Skin epidermis (tissue), 12 donors: ENCODE data around the gene TEX29.

ENCODE experiments used
- H3K27ac ChIP-seq, 21 experiments: fragments of 200-600 bp; sonication (generic) in 11 of 21; one replicate each; pipeline ENCODE4 v1.5.0; 2020; ENCODE audit warnings: mild to moderate bottlenecking in 3 of 21, inconsistent platforms in 2 of 21, moderate library complexity in 2 of 21
- H3K4me3 ChIP-seq, 7 experiments: fragments of 200-600 bp; sonication (generic) in 2 of 7; one replicate each; pipeline ENCODE4 v1.5.0; 2020; ENCODE audit warnings: inconsistent platforms in 2 of 7, mild to moderate bottlenecking in 2 of 7, moderate library complexity in 1 of 7

The TEX29 gene

DNA sequence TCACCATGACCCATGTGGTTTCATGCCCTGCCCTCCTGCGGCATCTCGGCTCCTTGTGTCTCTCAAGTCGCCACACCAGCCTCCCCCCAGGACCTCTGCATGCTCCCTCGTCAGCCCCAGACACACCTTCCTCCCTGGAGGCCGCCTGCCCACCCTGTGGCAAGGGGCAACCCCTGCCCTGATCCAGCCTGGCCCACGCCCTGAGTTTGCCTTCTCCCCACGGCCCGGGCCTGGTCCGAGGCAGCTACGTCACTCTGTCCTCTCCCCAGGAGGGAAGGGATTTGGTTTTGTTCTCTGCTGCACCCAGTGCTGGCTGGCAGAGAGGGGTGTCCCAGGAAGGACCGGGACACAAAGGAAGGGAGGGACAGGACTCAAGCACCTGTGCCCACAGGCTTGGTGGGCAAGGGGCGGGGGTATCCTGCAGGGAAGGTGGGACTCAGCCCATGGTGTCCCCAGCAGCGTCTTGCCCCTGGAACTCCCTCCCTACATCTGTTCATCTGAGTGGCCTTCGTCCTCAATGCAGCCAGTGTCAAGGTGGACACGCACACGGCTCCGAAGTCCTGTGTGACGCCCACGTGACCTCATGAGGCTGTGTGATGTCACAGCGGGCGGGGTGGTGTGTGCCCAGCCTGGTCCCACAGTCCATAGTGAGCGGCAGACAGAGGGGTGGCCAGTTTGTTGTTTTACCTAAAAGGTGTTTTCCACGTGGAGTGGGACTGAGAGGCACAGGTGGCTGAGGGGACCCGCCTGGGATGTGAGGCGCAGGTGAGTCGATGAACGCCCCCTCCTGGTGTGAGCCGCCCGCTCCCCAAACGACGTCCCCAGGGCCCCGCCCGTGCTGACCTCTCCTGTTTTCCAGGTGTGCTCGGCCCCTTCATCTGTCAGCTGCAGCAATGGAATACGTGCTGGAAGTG lies at the start of gene TEX29:
TEX29 (plus strand) TSS at position 645 of the 914 bp plus-strand sequence; CDS start at position 894, 249 bp downstream.
- Histone ChIP-seq H3K27ac (no peak within 1 kb of the TSS), H3K4me3 (no peak within 1 kb of the TSS)

DNA sequence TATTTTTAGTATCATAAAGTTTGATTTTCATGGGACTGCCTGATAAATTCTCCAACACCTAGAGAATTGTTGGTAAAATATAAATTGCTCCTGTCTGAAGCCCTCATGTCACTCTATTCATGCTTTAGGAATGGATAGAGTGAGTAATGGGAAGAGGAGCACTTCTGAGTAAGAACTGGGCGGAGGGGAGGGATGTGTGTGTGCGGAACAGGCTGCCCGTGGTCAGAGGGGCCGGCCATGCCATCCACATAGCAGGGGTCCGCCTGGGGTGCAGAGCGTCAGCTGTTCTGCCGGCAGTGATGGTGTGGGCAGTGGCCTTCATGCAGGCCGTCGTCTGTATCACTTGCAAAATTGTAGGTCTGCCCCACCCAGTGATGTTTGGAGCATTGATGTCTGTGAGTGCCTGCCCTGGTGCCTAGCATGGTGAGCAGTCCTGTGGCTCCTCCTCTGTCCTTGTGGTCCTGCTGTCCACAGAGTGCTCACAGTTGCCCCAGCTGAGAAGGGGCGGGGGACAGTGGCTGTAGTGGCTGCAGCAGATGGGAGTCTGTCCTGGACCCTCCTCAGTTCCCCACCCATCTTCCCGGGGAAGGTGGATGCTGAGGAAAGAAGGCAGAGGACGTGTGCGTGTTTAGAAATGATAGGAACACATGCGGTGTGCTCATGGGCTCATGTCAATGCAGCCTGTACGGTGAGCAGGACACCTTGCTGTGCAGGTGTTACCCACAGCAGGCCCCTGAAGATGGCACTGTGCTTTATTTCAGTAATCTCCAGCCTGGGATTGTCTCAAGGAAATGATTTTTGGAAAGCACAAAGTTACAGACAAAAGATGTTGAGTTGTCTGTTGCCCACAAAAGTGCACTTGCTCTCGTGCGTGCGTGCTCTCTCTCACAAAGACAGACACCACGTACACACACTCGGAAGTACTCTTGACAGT lies 49.4 kb upstream of the TEX29 start:
- Histone ChIP-seq H3K27ac (peak overlapping the region in 2 of 21 experiments; percentile 21 to 53), H3K4me3 (no peak overlapping the region)

DNA sequence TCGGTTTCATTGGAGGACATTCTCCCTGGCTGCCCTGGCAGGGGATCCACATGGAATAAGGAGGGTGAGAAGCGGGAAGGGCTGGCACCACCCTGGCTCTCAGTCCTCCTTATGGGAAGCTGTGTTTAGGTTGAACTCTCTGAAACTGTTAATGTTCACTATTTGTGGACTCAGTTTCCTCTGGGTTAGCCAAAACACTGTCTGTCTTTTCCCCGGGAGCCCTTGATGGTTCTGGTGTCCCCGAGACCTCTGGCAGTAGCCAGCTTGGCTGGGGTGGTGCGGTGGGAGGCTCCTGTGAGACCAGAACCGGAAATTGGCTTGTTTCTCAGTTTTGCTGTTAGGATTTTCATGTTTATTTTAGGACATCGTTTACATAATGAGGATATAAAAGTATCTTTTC lies 48.3 kb upstream of the TEX29 start:
- Histone ChIP-seq H3K4me3 (no peak overlapping the region), H3K27ac (peak overlapping the region in 1 of 21 experiments; percentile 4)

DNA sequence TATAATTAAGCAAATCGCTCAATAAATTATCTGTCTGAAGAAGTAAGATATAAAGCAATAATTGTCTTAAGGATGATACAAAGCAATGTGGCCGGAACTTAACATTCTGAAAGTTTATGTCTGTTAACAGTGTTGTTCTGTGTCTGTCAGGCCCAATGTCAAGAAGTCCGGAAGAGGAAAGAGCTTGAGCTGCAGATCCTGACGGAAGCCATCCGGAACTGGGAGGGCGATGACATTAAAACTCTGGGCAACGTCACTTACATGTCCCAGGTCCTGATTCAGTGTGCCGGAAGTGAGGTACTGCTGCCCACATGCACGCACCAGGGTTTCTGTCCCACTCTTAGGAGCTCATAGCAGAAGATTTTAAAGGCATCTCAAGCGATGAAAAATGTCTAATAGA lies 45.1 kb upstream of the TEX29 start:
- H3K4me3 ChIP-seq: no peak overlapping the region
- H3K27ac ChIP-seq: no peak overlapping the region

DNA sequence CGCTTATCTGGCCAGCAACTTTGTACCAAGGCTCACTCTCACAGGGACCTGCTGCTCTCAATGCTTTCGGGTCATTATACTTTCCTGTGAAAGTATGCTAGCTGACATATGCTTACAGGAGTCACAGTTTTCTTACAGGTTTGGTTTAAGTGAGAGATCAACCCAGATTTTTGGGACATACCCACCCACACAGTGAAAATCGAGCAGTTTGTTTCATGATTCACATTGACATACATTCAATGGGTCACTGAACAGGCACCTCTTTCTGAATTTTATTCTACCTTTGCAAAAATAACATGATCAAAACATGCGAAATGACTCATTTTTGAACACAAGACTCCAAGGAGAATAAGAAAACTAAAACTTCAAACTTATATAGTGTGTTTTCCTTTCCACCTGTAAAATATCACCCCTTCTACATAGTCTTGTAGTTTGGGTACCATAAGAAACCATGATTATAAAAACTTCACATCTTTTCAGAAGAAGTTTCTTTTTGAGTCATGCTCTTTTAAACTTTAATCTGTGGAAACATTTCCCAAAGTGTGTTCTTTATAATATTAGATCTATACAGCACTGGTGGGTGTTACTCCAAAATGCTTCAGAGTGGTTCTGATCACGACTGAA lies 44.3 kb upstream of the TEX29 start:
- H3K4me3 ChIP-seq: no peak overlapping the region
- H3K27ac ChIP-seq: no peak overlapping the region

DNA sequence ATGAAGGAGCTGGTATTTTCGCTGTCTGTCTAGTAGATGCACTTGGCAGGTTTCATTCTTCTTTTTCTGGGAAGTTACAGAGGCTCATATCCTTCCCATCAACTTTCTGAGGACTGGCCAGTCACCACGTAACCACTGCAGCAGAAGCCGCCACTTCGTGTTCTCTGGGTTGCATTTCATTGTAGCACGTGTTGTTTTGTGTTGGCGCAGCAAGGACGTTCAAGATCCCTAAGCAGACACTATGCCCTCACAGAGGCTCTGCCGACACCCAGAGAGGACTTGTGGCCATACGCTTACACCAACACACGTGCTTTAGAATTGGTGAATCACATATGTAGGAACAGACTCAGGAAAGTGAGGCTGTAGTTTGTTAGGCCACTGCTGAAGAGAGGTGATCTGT lies 42.2 kb upstream of the TEX29 start:
- H3K4me3 ChIP-seq: no peak overlapping the region
- H3K27ac ChIP-seq: no peak overlapping the region

DNA sequence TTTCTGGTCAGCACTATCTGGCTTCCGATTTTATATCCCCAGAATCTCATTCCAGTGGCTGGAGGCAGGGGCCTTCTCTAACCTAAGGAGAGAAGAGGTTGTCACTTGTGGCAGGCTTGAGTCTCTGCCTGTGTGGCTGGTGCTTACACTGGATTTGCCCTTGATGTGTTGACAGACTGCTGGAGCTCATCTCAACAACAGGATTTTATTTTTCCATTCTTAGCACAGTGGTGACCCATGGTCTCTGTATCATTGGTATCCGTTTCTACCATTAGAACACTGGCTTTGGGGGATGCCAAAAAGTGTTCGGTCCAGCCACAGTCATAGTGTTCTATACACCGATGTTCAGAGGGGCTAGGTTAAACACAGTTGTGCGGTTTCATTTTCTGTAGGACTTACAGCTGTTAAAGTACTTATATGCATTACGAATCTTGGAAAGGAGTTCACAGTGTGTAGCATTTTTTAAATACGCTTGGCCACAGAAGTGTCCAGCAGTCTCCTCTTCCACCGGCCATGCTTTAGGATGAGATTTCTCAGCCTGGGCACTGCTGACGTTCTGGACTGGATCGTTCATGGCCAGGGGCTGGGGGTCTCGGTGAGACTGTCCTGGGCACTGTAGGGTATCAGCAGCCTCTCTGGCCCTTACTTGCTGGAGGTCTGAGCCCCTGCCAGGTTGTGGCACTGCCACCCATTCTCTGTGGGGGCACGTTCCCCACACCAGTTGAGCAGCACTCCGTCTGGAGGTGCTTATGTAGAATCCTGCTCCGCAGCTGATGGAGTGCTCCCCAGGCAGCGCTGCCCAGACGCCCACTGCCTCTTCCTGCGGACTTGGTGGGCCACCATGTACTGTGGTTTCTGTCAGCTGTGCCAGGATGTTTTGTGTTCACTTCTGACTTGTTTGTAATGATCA lies 41.4 kb upstream of the TEX29 start:
- no peak overlapping the region for H3K27ac ChIP-seq

DNA sequence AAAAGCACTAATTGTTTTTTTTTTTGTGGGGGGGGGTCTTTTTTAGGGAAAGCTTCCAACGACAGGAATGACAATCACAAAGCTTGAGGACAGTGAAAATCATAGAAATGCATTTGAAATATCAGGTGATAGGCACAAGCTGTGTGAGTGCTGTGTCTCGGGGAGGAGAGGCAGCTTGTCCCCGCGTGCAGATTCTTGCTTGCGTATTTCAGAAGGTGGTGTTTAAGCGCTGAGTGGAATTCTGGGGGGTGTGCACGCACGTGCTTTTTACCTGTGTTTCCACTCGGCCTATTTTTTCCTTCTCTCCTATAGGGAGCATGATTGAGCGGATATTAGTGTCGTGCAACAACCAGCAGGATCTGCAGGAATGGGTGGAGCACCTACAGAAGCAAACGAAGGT lies 40.2 kb upstream of the TEX29 start:
- Histone ChIP-seq H3K27ac (no peak overlapping the region), H3K4me3 (no peak overlapping the region)

More for the DNA sequence above, 41.4 kb upstream of the TEX29 start:
- no peak overlapping the region for H3K4me3 ChIP-seq

DNA sequence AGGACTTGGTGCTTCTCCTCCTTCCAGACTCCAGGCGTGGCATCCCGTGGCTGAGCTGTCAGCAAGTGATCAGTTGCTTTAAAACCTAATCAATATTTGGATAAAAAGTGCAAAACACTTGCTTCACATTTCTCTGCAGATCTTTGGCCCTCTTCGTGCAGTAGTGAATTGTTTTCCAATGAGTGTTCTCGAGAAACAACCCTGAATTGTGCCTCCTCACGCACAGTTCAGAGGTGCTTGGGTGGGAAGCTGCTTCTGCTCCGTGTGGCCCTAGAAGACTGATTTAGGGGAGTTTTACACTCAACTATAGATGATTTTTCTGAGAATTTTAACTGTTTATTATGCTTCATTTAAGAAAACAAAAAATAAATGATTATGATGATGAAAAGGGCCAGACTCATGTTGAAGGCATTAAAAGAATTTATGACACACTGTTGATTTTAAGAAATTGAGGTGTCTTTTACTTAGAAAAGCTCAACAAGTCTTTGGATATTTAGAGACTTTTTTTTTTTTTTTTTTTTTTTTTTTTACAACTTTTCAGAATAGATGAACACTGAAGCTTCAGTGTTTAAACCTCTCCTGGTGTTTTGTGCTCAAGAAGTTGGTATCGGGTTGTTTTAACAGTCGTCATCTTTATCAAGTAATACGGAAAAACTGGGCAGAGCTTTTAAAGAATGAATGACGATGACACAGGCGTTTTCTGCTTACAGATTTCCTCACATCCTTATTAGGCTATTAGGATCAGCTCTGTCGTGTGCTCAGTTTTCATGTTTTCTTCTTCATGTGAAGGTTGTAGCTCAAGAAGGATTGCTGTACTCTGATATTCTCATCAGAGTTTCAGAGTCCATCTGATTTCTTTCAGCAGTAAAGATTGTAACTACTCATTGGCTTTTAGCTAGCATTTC lies 39.5 kb upstream of the TEX29 start:
- H3K27ac ChIP-seq: peak overlapping the region in 3 of 21 experiments; percentile 13 to 58 (median 30)
- no peak overlapping the region for H3K4me3 ChIP-seq

DNA sequence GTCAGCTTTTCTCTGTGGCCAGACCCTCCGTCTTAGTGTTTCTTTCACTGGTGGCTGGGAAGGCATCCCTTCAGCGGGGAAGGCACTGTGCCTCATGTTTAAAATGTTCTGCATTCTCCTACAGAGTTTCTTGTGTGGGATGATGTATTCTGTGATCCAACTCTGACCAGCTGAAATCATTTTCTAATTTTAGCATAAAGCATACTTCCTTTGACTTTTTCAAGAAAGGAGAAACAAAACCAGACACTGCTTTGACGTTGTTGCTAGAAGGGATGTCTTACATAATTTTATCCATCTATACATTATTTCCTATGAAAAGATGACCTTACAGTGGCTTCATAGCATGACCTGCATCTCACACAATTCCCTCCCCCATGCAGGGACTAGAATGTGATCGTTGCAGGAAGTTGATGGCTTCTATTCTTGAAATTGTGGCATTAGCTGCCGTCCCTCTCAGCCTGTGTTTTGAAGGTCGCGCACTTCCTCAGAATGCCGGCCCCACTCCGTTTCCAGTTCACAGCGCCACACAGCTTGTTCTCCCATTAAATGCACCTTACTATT lies 38.6 kb upstream of the TEX29 start:
- H3K27ac ChIP-seq: peak overlapping the region in 6 of 21 experiments; percentile 9 to 58 (median 30)

DNA sequence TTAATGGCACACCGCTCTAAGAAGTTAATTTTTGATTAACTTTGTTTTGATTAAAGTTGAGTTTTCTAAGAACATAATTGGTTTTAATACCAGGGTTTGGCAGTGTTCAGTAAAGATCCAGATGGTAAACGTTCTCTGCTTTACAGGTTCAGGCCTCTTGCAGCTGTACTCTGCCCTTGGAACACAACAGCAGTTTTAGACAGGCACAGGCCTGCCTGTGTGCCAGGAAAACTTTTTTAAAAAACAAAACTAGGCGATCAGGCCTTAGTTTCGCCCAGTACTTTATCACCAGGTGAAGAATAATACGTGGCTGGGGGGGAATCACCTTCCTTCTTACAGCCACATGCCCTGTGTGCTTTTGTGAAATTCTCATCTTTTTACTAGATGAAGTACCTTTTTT lies 38.0 kb upstream of the TEX29 start:
- Histone ChIP-seq H3K27ac (peak overlapping the region in 8 of 21 experiments; percentile 2 to 50 (median 22)), H3K4me3 (no peak overlapping the region)

More for the DNA sequence above, 38.6 kb upstream of the TEX29 start:
- no peak overlapping the region for H3K4me3 ChIP-seq

DNA sequence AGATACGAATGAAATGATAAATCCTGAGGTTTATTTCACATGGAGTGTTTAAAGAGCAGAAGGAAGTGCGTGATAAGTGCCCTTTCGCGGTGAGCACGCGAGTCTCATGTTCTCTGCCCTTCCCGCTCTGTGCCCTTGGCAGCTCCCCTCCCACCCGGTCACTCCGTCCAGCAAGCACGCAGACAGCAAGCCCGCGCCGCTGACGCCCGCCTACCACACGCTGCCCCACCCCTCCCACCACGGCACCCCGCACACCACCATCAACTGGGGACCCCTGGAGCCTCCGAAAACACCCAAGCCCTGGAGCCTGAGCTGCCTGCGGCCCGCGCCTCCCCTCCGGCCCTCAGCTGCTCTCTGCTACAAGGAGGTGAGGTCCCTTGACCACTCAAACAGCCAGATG lies 37.4 kb upstream of the TEX29 start:
- peak overlapping the region in 5 of 21 experiments; percentile 2 to 50 (median 16) for H3K27ac ChIP-seq

DNA sequence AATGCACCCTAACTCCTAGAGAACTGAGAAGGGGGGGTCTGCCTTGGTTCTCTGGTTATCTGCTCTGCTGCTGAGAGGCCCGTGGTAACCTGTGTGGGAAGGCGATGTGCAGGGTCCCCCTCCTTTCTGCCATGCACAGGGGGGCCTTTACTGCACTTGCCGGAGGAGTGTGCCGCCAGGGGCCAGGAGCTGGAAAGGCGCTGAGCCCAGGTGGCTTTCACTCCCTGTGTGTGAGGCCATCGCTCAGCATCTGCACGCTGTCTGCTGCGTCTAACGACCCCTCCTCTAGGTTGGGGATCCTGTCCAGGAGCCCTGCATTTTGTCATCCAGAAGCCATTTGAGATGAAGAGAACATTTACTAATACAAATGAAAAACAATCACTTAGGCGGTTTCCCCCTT lies 37.0 kb upstream of the TEX29 start:
- Histone ChIP-seq H3K27ac (no peak overlapping the region), H3K4me3 (no peak overlapping the region)

More for the DNA sequence above, 37.4 kb upstream of the TEX29 start:
- H3K4me3 ChIP-seq: no peak overlapping the region

DNA sequence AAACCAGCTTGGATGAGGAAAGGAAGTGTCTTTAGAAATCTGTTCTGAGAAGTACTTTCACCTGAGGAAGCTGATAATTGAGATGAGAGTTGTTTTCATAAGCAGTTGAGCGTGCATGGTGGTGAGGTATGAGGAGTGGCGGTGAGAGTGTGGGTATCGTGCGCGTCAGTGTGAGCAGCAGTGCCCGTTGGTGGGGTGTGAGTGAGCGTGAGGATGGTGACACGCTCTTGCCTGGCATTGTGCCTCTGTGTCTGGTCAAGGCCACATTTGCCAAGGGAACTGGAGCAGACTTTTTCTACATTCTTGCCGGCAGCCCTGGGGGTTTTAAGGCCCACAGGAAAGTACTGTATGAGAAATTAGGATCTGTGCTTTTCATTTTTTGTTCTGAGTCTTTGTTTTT lies 36.5 kb upstream of the TEX29 start:
- Histone ChIP-seq H3K27ac (no peak overlapping the region), H3K4me3 (no peak overlapping the region)

DNA sequence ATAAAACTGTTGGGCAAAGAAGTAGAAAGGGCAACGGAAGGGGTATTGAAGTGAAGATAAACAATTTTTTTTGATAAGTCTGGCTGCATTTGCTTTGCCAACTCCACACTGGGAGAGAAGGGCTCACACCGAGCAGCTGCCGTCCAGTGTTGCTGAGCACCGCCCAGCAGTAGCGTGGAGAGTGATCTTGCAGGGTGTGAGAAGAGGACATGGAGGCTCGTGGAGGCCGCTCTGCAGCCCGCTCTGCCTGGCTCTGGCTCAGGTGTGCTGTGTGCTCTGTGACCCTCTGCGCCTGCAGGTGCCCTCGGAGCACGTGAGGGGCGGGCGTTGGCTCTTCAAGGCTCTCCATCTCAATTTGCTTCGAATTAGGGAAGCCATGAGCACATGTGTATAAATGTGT lies 35.9 kb upstream of the TEX29 start:
- no peak overlapping the region for H3K27ac ChIP-seq
- no peak overlapping the region for H3K4me3 ChIP-seq

DNA sequence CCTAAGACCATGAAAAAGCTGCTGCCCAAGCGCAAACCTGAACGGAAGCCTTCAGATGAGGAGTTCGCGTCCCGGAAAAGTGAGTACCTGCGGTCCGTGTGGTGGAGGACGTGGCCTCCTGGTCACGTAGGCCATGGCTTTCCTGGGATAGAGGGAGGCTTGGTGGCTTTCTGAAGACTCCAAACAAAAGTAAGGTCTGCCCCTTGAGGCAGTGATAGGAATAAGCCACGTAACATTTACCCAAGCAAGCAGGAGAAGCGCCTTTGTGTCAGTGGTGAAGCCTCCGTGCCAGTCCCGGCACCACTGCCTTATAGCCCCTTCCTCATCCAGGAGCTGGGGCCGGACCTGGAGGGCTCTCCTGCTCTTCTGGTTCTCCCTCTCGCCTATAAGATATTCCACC lies 34.3 kb upstream of the TEX29 start:
- no peak overlapping the region for H3K4me3 ChIP-seq
- H3K27ac ChIP-seq: no peak overlapping the region

DNA sequence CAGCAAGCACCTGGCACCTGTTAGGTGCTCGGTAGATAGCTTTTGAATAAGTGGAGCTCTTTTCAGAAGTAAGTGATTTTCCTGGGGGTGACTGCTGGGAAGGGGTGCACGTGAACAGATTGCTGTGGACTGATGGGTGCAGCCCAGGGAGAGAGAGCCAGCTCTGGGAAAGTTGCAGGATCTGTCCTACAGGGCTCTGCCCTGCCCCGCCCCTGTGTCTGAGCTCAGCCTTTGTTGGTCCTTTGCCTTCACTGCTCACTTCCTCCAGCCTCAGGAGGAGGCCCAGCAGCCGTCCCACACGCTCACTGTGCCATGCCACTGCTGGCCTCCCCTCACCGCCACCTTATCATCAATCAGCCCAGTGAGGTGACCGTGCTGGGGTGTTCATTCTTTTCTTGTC lies 33.7 kb upstream of the TEX29 start:
- H3K27ac ChIP-seq: no peak overlapping the region
- H3K4me3 ChIP-seq: no peak overlapping the region

DNA sequence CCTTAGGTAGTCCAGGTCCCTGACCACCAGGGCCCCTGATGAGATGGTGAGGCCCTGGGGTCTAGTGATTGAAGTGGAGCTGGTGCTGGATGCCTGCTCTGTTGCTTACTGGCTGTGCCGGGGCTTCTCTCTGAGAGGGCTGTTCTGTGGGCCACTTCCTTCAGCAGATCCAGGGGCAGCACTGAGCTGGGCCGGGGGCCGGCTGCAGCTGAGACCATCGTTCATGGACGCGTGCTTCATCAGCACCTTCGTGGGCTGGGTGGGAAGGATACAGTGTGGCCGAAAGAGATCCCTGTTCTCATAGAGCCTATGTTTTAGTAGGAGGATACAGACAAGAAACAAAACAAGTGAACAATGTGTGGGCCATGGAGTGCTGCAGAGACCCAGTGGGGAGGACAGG lies 33.2 kb upstream of the TEX29 start:
- H3K27ac ChIP-seq: no peak overlapping the region
- H3K4me3 ChIP-seq: no peak overlapping the region
